Astrocyte (in vitro differentiated cells and primary cell): ENCODE measurements around the gene EYA2. TPM values are rescaled to one million over a fixed set of nuclear protein-coding genes. Genes with fewer than 3 reads are reported as not detected.

Experiments used
- DNase-seq: peaks from one replicate; pipeline ENCODE4 v3.0.0-alpha.2; 2010; ENCODE audit warnings: low read depth
- FAIRE-seq: peaks from 2 replicates; lab custom pipeline; 2011; peaks lifted over from hg19 to GRCh38; lab: Jason Lieb, UNC
- H2AFZ ChIP-seq: 2 replicates; pipeline ENCODE4 v1.6.0; 2012; ENCODE audit warnings: low read depth, low read length, inconsistent platforms
- H3K27ac ChIP-seq: 2 replicates; pipeline ENCODE4 v1.5.1; 2011; ENCODE audit warnings: low read depth, low read length, inconsistent platforms
- H3K27me3 ChIP-seq: 2 replicates; pipeline ENCODE4 v1.6.0; 2011; ENCODE audit warnings: low read length, inconsistent platforms; ENCODE audit not compliant: insufficient read depth
- H3K36me3 ChIP-seq: 2 replicates; pipeline ENCODE4 v1.5.1; 2011; ENCODE audit warnings: low read length, inconsistent platforms; ENCODE audit not compliant: insufficient read depth
- H3K4me1 ChIP-seq: 2 replicates; pipeline ENCODE4 v1.5.1; 2011; ENCODE audit warnings: low read length, inconsistent platforms; ENCODE audit not compliant: insufficient read depth
- H3K4me2 ChIP-seq: 2 replicates; pipeline ENCODE4 v1.6.0; 2012; ENCODE audit warnings: low read length, inconsistent platforms
- H3K4me3 ChIP-seq: 2 replicates; pipeline ENCODE4 v1.5.1; 2011; ENCODE audit warnings: low read depth, mild to moderate bottlenecking, low read length, inconsistent platforms; ENCODE audit not compliant: insufficient read depth
- H3K79me2 ChIP-seq: 2 replicates; pipeline ENCODE4 v1.6.0; 2012; ENCODE audit warnings: mild to moderate bottlenecking, low read length, inconsistent platforms; ENCODE audit not compliant: insufficient read depth
- H3K9ac ChIP-seq: 2 replicates; pipeline ENCODE4 v1.6.0; 2012; ENCODE audit warnings: mild to moderate bottlenecking, low read length, inconsistent platforms
- H3K9me3 ChIP-seq: 2 replicates; pipeline ENCODE4 v1.5.1; 2012; ENCODE audit warnings: low read depth, mild to moderate bottlenecking, low read length, inconsistent platforms; ENCODE audit not compliant: insufficient read depth
- H4K20me1 ChIP-seq: 2 replicates; pipeline ENCODE4 v1.6.0; 2012; ENCODE audit warnings: low read length, inconsistent platforms; ENCODE audit not compliant: insufficient read depth
- H3K27ac Mint-ChIP-seq: one replicate; pipeline ENCODE4 v1.8.0; 2021; ENCODE audit warnings: mild to moderate bottlenecking, mixed read lengths; ENCODE audit not compliant: unreplicated experiment
- H3K27me3 Mint-ChIP-seq: one replicate; pipeline ENCODE4 v1.8.0; 2021; ENCODE audit warnings: low read depth, mixed read lengths; ENCODE audit not compliant: unreplicated experiment
- H3K36me3 Mint-ChIP-seq: one replicate; pipeline ENCODE4 v1.8.0; 2021; ENCODE audit warnings: low read depth, mixed read lengths; ENCODE audit not compliant: unreplicated experiment
- H3K4me1 Mint-ChIP-seq: one replicate; pipeline ENCODE4 v1.8.0; 2021; ENCODE audit warnings: low read depth, mixed read lengths; ENCODE audit not compliant: unreplicated experiment
- H3K4me3 Mint-ChIP-seq: one replicate; pipeline ENCODE4 v1.8.0; 2021; ENCODE audit warnings: mild to moderate bottlenecking, moderate library complexity, mixed read lengths; ENCODE audit not compliant: unreplicated experiment
- H3K9me3 Mint-ChIP-seq: one replicate; pipeline ENCODE4 v1.8.0; 2021; ENCODE audit warnings: mild to moderate bottlenecking, mixed read lengths; ENCODE audit not compliant: unreplicated experiment
- EZH2 ChIP-seq: IDR thresholded peaks from 2 replicates; pipeline ENCODE4 v1.6.1; 2012; ENCODE audit warnings: mild to moderate bottlenecking, low read length, inconsistent platforms; ENCODE audit not compliant: insufficient read depth
- total RNA-seq: library from RNA; stranded (reverse); gene quantifications from 2 replicates; pipeline ENCODE4 v1.2.1, GENCODE V29; 2021
- TF ChIP-seq, protein P1 (sequence below): IDR thresholded peaks from 2 replicates; pipeline ENCODE4 v1.5.1; 2011; ENCODE audit warnings: low read depth, mild to moderate bottlenecking, inconsistent platforms, low read length, moderate library complexity; ENCODE audit not compliant: insufficient read depth

The EYA2 gene
- total RNA-seq, 1 donor from 2014 or later = 1.5 TPM

DNA sequence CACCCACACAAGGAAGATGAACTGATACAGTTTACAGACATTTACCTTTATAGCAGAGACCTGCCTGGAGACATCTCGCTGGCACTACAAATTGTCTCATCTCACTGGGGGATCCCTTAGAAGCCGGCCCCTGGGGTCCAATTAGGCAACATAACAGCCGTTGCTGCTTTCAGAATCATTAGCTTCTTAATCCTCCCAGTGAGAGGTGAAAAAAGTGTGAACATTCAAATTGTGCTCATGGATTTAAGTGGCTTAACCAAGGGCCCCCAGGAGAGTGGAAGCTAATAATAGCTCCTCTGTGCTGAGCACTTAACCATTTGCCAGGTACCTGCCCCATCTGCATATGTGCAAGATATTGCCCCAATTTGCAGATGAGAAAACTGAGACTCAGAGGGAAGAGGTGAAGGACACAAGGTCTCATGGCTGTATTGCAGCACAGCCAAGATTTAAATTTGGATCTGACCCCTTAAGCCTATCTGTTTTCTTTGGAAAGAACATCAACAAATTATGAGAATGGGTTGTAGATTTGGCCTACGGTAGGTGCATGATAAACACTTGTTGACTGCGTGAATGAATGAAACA is 101.0 kb downstream of the EYA2 start:
- Histone ChIP-seq H2AFZ (no peak overlapping the region), H4K20me1 (no peaks in the 10 kb centered on the region), H3K79me2 (no peaks in the 10 kb centered on the region), H3K27ac (no peak overlapping the region), H3K36me3 (no peaks in the 10 kb centered on the region), H3K27me3 (peaks cover 36% of the 10 kb centered on the region), H3K9ac (no peak overlapping the region), H3K4me1 (no peaks in the 10 kb centered on the region), H3K4me2 (no peak overlapping the region), H3K4me3 (no peak overlapping the region), H3K9me3 (no peaks in the 10 kb centered on the region)
- peaks cover 24% of the 10 kb centered on the region for H3K27me3 Mint-ChIP-seq
- TF ChIP-seq, protein P1, sequence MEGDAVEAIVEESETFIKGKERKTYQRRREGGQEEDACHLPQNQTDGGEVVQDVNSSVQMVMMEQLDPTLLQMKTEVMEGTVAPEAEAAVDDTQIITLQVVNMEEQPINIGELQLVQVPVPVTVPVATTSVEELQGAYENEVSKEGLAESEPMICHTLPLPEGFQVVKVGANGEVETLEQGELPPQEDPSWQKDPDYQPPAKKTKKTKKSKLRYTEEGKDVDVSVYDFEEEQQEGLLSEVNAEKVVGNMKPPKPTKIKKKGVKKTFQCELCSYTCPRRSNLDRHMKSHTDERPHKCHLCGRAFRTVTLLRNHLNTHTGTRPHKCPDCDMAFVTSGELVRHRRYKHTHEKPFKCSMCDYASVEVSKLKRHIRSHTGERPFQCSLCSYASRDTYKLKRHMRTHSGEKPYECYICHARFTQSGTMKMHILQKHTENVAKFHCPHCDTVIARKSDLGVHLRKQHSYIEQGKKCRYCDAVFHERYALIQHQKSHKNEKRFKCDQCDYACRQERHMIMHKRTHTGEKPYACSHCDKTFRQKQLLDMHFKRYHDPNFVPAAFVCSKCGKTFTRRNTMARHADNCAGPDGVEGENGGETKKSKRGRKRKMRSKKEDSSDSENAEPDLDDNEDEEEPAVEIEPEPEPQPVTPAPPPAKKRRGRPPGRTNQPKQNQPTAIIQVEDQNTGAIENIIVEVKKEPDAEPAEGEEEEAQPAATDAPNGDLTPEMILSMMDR = no peak
- no peak for TF ChIP-seq EZH2
- DNase-seq = no peak
- H3K27ac Mint-ChIP-seq = no peak overlapping the region
- H3K36me3 Mint-ChIP-seq = no peaks in the 10 kb centered on the region
- peaks cover 4% of the 10 kb centered on the region for H3K9me3 Mint-ChIP-seq
- H3K4me1 Mint-ChIP-seq = no peaks in the 10 kb centered on the region
- FAIRE-seq = no peak
- no peak overlapping the region for H3K4me3 Mint-ChIP-seq

DNA sequence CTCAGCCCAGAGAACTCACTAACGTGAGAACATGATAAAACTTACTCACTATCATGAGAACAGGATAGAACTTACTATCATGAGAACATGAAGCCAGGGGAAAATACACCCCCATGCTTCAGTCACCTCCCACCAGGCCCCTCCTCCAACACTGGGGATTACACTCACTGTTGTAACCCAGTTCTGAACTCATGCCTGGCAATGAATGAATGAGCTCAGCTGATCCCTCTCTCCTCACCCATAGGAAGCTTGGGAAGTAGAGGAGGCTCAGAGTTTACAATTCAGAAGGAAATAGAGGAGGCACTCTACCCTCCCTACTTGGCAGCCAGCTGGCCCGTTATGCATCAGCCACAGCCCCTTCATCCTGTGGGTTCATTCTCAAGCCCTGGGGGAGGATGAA is 102.5 kb downstream of the EYA2 start:
- TF ChIP-seq, protein P1 = no peak
- Histone ChIP-seq H4K20me1 (no peaks in the 10 kb centered on the region), H3K9me3 (no peaks in the 10 kb centered on the region), H3K4me1 (no peaks in the 10 kb centered on the region), H3K79me2 (no peaks in the 10 kb centered on the region), H3K4me3 (no peak overlapping the region), H2AFZ (no peak overlapping the region), H3K27ac (no peak overlapping the region), H3K4me2 (no peak overlapping the region), H3K9ac (no peak overlapping the region), H3K27me3 (peaks cover 30% of the 10 kb centered on the region), H3K36me3 (no peaks in the 10 kb centered on the region)
- Mint-ChIP-seq H3K4me1 (no peaks in the 10 kb centered on the region), H3K9me3 (peaks cover 2% of the 10 kb centered on the region), H3K36me3 (no peaks in the 10 kb centered on the region), H3K4me3 (no peak overlapping the region), H3K27me3 (peaks cover 19% of the 10 kb centered on the region), H3K27ac (no peak overlapping the region)
- DNase-seq (no peak), FAIRE-seq (no peak)

DNA sequence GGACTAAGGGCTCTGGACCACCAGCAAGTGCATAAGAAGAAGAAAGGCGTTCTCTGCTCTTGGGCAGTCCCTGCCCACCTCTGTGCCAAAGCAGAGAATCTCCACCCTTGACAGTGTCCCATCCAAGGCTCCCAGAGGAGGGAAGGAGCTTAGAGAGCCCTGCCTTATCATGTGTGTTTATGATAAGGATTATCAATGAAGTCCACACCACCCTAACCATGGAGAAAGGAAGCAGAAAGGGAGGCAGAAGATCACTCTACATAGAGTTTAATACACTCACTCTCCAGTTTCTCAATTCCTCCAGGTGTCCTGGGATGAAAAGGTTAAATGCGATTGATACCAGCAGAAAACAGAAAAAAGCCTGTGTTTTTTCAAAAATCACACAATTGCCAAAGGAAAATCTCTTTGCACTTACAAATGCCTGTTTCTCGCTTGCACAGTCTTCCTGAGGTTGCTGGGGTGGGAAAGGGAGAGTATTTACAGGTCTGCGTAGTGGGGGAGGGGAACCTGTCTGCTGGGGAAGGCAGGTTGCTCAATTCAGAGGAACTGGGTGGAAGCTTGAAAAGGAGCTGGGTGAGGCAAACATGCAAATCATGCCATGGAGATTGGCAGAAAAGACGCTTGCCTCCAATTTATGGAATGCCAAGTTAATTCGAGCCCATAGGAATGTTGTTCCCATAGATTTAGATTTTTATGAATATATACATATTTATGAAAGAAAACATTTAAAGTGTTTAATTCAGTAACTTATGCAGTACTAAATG is 104.0 kb downstream of the EYA2 start:
- Mint-ChIP-seq H3K9me3 (peaks cover 2% of the 10 kb centered on the region), H3K4me3 (no peak overlapping the region), H3K4me1 (no peaks in the 10 kb centered on the region), H3K27me3 (peaks cover 27% of the 10 kb centered on the region), H3K27ac (no peak overlapping the region), H3K36me3 (no peaks in the 10 kb centered on the region)
- H3K4me1 ChIP-seq = no peaks in the 10 kb centered on the region
- peaks cover 26% of the 10 kb centered on the region for H3K27me3 ChIP-seq
- TF ChIP-seq EZH2 = no peak
- TF ChIP-seq, protein P1 = no peak
- H3K27ac ChIP-seq = no peak overlapping the region
- DNase-seq = no peak
- no peak overlapping the region for H3K9ac ChIP-seq
- no peak overlapping the region for H2AFZ ChIP-seq
- FAIRE-seq = no peak
- H4K20me1 ChIP-seq = no peaks in the 10 kb centered on the region
- no peak overlapping the region for H3K4me3 ChIP-seq
- no peak overlapping the region for H3K4me2 ChIP-seq
- H3K79me2 ChIP-seq = no peaks in the 10 kb centered on the region
- no peaks in the 10 kb centered on the region for H3K36me3 ChIP-seq
- H3K9me3 ChIP-seq = no peaks in the 10 kb centered on the region
